Cardiac fibroblast (primary cell): ENCODE data around the gene POLR3H.
A peak's percentile ranks its signal among the peaks of the same experiment; 100 is the strongest.

Experiments
- DNase-seq, 2 donors: peaks; one replicate each; pipeline versions ENCODE4 v3.0.0 to v3.0.0-alpha.2; 2010; ENCODE audit warnings: low read depth in 2 of 2
- H3K4me3 ChIP-seq, 2 donors: replicated peaks in 1 of 2; 1 replicate in 1 of 2; 2 replicates in 1 of 2; pipeline ENCODE4 v1.5.1; 2011; ENCODE audit warnings: low read depth in 2 of 2, low read length in 2 of 2, mild to moderate bottlenecking in 2 of 2, moderate library complexity in 1 of 2
- TF ChIP-seq, protein P1 (sequence below): IDR thresholded peaks from one replicate; pipeline ENCODE4 v1.5.1; 2011; ENCODE audit warnings: low read depth, mild to moderate bottlenecking, low read length, inconsistent platforms

Gene POLR3H

DNA sequence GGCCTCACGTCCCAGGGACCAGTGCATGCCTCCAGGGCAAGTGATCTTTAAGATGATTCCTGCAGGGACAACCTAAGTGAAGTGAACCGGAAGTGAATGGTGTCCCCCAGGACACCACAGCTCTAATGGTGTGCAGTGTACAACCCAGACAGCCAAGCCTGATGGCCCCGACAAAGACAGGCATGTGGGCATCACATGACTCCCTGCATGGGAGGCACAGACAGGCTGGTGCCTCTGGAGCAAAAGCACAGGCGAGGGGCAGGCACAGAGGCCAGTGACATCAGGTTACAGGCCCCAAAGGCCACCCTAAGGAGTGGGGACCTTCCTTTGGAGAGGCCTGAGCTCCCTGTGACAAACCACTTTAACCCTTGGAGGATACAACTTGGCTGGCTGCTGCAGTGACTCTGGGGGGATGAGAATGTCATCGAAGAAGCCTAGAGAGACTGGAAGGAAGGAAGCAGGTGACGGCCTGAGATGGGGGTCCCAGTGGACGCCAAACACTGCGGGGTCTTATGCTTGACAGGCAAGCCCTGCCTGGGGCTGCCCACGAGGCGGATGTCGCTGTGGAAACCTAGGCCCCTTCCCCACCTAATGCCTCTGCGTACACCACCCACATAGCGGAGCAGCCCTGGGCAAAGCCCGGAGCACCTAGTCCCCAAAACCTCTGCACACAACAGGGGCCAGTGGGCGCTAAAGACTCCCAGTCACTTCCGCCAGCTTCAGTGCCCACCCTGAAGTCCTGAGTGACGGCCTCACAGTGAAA, 12.4 kb downstream of the POLR3H start:
- no peak for DNase-seq
- TF ChIP-seq, protein P1, sequence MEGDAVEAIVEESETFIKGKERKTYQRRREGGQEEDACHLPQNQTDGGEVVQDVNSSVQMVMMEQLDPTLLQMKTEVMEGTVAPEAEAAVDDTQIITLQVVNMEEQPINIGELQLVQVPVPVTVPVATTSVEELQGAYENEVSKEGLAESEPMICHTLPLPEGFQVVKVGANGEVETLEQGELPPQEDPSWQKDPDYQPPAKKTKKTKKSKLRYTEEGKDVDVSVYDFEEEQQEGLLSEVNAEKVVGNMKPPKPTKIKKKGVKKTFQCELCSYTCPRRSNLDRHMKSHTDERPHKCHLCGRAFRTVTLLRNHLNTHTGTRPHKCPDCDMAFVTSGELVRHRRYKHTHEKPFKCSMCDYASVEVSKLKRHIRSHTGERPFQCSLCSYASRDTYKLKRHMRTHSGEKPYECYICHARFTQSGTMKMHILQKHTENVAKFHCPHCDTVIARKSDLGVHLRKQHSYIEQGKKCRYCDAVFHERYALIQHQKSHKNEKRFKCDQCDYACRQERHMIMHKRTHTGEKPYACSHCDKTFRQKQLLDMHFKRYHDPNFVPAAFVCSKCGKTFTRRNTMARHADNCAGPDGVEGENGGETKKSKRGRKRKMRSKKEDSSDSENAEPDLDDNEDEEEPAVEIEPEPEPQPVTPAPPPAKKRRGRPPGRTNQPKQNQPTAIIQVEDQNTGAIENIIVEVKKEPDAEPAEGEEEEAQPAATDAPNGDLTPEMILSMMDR, result no peak
- no peak overlapping the region for H3K4me3 ChIP-seq

DNA sequence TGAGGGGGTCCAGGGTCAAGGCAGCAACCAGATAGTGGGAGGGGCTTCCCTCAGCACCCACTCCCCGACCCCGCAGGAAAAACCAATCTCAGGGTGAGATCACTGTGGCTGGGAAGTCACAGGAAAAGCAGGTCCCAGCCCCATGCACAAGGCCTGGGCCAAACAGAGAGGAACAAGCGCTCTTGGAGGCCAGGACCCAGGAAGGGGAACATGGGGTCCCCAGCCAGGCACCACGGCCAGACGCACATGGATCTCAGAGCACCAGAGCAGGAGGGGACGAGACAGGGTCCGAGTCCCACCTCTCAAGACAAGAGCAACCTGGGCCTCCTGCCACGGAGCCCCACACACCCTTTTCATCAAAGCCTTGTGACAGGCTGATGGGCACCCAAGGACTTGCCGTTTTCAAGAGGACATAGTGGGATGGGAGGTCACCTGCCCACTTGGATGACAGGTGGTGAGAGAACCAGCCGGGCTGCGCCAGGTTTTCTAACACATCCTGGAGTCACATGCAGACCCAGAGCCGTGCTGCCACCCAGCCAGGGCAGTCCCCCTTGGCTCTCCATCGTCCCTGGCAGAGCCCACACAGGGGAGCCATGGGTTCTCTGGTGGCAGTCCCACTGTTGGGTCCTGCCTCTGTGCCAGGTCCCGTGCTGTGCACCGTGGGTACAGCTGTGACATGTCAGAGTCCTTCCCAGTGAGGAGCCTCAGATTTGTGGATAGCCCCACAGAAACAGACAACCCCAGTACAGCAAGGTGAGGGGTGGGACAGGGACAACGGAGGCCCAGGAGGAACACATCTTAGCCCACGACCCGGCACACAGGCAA, 13.2 kb downstream of the POLR3H start:
- H3K4me3 ChIP-seq, result no peak overlapping the region
- TF ChIP-seq, protein P1, result no peak
- DNase-seq, result no peak

DNA sequence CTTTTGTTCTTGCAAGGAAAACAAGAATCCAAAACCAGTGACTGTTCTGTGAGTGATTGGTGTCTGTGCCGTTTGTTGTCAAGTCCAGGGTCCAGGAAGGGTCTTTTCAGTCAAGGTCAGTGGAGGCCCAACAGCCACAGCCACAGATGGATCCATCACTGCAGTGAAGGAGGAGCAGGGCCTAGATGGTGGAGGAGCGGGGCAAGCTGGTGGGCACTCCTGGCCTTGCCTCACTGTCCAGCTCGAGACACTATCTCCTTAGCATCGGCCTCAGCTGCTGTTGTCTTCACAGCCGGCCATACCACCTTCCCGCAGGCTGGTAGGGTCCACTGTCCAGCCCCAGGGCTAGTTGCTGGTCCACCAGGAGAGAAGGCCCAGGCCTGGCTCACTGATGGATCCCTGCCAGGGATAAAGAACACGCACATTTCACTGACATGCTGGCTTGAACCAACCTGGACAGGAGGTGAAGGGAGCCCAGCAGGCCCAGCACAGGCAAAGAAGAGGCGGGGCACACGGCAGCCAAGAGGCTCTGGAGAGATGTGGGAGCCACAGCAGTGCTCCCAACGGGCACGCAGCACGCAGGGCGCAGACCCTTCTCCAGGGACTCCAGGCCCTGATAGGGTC, 15.2 kb downstream of the POLR3H start:
- TF ChIP-seq, protein P1, result no peak
- H3K4me3 ChIP-seq, result no peak overlapping the region
- no peak for DNase-seq

DNA sequence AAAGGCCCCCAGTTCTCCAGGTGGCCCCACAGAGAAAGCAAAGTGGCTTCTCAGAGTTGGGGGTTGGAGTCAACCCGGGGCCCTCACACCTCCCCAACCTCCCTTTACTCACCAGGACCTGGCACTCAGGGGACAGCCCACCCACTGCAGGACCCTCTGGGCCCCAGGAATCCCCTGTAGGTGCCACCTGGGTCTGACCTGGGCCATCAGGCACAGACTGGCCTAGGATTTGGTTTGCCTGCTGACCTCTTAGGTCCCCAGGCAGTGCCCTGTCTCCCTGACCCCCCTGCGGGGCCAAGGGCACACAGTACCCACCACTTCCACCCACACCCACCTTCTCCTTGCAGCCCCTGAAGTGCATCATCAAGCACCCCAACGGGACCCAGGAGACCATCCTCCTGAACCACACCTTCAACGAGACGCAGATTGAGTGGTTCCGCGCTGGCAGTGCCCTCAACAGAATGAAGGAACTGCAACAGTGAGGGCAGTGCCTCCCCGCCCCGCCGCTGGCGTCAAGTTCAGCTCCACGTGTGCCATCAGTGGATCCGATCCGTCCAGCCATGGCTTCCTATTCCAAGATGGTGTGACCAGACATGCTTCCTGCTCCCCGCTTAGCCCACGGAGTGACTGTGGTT, 16.0 kb downstream of the POLR3H start:
- DNase-seq, result no peak

DNA sequence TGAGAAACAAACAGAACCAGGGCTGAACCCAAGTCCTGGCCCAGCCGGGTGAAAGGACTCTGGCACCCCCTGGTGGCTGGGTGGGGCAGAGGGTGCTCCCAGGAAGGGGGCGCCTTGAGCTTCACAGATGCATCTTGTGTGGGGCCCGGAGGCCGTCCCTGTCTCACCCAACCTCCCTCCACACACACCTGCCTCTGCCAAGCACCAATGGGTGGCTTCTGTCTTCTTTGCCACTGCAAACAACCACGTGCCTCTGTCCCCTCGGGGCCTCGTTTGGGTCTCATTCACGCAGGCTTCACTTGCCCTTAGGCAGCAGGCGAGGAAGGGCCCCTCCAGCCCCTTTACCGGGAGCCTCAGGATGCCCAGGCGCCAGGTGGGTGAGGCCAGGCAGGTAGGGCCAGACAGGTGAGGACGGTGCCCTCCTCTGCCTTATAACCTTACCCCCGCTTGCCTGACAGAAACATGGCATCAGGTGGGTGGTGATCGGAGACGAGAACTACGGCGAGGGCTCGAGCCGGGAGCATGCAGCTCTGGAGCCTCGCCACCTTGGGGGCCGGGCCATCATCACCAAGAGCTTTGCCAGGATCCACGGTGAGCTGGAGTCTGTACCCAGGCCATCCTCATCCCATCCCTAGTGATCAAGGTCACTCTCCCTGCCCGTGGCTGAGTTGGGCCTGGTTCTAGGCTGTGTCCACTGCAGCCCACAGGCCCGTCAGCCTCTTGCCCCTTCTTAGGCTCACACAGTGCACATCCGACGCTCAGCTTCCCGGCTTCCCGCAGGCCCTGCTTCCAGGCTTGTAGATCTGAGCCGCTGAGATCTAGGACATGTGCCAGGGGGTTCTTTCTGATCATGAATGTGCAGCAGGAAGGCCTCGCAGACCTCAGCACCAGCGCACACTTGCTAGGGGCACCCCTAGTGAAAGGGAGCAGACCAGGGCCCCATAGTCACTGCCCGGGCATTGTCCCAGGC, 17.2 kb downstream of the POLR3H start:
- TF ChIP-seq, protein P1, result peak; percentile 92
- H3K4me3 ChIP-seq, result no peak overlapping the region
- peak; percentile 42 to 43 for DNase-seq

More for the DNA sequence above, 16.0 kb downstream of the POLR3H start:
- no peak overlapping the region for H3K4me3 ChIP-seq
- TF ChIP-seq, protein P1, result no peak
